Eye (tissue), 1 donor: ENCODE data around the gene BICC1.
A peak's percentile ranks its signal among the peaks of the same experiment; 100 is the strongest.

ENCODE experiments used
- DNase-seq: peaks from one replicate; pipeline ENCODE4 v3.0.0-alpha.2; 2015

Gene BICC1

GRCh38 chr10:58785354-58785753 lies 272.7 kb downstream of the BICC1 start:
- DNase-seq = no peak

DNA sequence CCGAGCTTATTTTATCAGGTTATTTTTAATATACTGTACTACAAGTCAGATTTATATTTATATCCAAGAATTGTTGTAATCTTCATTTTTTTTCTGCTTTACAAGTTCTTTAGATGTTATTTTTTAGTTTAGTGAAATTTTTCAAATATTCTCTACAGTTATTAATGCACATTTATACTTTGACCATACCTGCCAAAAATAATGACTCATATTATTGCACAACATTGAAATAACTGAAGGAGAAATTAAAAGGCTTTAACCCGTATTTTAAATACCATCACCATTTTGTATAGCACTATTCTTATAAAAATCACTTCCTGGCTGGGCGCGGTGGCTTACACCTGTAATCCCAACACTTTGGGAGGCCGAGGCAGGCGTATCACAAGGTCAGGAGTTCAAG lies 278.5 kb downstream of the BICC1 start:
- DNase-seq = no peak

DNA sequence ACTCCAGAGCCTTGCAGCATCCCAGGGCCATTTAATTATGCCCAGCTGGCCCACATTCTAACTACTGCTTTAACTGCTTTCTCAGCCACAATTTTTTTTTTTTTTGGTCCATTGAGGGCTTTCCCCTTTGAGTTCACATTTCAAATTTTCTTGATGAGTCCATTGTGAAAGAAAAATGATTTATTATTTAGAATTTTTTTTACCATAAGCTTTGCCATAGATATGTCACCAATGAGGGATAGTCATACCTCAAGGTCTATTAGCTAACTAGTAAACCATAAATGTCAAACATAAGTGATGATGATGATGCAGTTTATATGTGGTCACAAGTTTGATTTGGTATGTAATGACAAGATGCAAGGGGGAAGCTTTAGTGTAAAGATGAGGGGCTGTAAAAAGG lies 282.9 kb downstream of the BICC1 start:
- no peak for DNase-seq

GRCh38 chr10:58796242-58796641 lies 283.6 kb downstream of the BICC1 start:
- DNase-seq = peak; percentile 74

DNA sequence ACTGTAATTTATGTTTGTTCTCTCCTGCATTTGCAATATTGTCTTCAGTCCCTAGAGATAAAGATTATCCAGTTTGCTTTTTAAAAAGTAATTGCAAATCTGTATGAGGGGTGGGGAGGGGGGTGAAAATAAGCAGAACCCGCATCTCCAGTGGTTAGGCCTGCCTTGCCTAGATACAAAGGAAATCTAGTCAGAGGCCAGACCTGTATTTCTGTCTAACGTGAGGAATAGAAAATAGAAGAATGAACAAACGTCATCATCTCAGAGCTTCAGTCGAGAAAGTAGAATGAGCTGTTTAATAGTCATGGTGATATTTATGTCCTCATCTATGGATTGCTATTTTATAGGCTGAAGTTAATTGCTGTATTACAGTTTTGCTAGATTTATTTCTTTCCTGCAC lies 284.2 kb downstream of the BICC1 start:
- no peak for DNase-seq

- no peak for DNase-seq
Measured at GRCh38 chr10:58797356-58797755, 284.7 kb downstream of the BICC1 start.

DNA sequence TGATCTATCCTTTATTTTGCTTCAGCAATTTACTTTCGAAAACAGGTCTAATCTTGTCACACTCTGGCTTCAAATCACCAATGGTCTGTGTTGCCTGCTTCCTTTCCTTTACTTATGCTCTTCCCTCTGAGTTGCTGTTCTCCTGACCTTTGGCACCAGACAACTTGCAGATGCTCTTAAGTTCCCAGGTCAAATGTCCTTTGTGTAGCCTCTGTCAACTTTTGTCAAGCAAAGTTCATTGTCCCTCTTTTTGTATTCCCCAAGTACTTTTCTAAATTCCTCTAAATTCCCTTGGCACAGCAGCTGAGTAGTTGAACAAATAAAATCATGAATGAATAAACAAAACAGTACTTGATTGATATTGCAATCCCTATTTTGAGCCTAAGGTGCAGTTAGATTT lies 289.4 kb downstream of the BICC1 start:
- no peak for DNase-seq

- no peak for DNase-seq
Measured at GRCh38 chr10:58806323-58806722, 293.7 kb downstream of the BICC1 start.

GRCh38 chr10:58806970-58807628 lies 294.4 kb downstream of the BICC1 start:
- no peak for DNase-seq

DNA sequence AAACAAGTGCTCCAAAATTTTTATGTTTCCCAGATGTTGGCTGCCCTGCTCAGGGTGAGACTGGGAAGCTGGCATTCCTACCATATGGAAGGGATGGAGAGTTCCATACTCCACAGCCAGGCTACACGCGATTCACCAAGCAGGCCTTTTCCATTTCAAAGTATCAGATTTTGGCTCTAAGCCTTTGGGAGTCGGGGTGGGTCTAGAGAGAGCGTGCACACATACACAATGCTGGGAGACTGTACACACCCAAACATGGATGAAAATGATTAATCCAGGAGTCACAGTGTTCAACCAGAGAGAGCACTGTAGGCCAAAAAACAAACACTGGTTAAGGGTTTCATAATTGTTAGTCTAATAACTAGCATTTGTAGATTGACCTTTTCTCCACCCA lies 295.0 kb downstream of the BICC1 start:
- peak; percentile 27 for DNase-seq

DNA sequence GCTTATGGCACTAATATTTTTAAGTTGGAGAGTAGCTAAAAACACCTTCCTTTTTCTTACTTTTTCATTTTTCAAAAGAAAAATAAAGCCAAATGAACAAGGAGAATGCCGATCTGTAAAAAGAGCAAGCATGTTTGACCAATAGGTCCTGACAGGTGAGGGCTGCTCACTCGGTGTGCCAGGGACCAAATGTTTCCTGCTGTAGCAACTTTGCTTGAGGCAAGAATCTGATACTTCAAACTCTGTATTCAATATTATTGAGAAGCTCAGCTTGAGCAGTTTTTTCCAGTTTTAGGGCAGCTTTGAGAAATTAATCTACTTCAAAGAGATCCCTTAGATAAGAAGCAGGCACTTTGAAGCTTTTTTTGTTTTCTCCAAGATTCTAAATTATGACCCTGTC lies 298.1 kb downstream of the BICC1 start:
- DNase-seq = no peak

DNA sequence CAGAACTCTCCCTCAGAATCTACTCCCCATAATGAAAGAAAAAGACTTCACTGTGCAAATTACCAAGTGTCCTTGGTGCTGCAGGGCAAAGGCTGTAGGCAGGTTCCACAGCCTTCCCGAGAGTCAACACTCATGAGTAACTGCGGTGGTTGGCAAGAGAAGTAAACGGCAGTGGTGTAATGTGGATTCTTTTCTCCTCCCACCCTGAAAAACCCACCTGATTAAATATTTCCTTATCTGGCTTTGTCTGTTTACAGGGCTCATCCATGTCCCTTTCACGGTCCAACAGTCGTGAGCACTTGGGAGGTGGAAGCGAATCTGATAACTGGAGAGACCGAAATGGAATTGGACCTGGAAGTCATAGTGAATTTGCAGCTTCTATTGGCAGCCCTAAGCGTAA lies 300.9 kb downstream of the BICC1 start:
- no peak for DNase-seq

DNA sequence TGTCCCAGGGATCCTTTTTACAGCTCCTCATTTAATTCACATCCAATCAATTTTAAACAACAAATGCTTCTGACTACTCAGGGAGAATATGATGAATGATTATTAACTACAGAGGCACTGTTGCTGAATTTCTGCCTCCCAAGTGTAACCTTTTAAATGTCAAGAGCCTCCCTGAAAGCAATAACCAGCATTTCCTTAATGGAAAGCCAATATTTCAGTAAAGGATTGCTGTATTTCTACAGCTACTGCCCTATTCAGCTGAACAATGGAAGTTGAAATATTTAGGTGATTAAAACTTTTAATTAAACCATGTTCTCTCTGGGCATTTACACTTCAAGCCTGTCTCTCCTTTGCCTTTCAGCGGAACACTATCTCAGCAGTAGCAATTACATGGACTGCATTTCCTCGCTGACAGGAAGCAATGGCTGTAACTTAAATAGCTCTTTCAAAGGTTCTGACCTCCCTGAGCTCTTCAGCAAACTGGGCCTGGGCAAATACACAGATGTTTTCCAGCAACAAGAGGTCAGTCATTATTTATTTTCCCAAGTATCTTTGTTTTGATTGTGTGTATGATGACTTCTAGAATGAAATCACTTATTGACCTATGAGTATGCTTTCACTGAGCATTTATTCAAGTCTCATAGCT lies 304.7 kb downstream of the BICC1 start:
- peak; percentile 22 for DNase-seq

DNA sequence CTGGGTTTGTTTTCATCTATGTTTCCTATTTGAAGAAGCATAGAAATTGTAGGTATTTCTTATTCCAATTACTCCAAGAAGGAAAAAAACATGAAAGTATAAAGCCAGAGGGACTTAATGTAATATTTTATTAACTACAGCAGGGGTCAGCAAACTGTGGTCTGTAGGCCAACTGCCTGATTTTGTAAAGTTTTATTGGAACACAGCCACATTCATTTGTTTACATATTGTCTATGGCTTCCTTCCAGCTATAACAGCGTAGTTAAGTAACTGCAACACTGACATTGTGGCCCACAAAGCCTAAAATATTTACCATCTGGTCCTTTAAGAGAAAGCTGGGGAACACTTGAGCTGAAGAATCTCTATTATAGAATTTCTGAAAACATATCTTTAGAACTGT lies 306.2 kb downstream of the BICC1 start:
- DNase-seq = peak; percentile 42

- no peak for DNase-seq
Measured at GRCh38 chr10:58820386-58820785, 307.7 kb downstream of the BICC1 start.

GRCh38 chr10:58820861-58821751 lies 308.4 kb downstream of the BICC1 start:
- DNase-seq = peak; percentile 47

- DNase-seq = no peak
Measured at GRCh38 chr10:58821752-58822056, 309.0 kb downstream of the BICC1 start.

GRCh38 chr10:58823983-58824382 lies 311.3 kb downstream of the BICC1 start:
- no peak for DNase-seq

- DNase-seq = no peak
Measured at GRCh38 chr10:58824396-58824795, 311.7 kb downstream of the BICC1 start.

DNA sequence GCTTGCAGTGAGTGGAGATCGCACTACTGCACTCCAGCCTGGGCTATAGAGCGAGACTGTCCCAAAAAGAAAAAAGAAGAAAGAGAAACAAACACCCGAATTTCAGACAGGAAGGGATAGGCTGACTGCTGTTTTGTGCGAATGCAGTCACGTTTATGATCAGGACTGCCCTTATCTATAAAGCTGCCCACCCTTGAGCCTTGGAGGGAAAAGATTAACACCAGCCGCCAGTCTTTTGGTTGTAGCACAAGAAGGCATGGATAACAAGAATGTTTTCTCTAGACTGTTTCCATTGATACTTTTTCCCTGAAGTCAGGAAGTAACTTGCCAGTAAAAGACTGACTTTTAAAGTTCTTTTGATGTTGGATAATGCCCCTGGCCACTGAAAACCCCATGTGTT lies 314.0 kb downstream of the BICC1 start:
- no peak for DNase-seq

DNA sequence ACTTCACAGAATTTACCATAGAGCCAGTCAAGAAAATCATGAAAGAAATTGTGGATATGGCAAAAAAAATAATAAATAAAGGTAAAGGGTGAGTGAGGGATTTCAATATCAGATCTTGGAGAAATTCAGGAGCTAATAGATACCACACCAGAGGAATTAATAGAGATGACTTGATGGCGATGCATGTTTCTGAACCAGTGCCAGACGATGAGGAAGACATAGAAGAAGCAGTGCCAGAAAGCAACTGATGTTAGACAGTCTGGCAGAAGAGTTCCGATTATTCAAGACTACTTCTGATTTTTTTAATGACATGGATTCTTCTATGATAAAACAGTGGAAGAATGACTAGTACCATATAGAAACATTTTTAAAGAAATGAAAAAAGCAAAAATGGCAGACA lies 314.7 kb downstream of the BICC1 start:
- no peak for DNase-seq

GRCh38 chr10:58829839-58830238 lies 317.2 kb downstream of the BICC1 start:
- DNase-seq = no peak

GRCh38 chr10:58830697-58831096 lies 318.0 kb downstream of the BICC1 start:
- DNase-seq = no peak
